NCI-H345 treated with DMSO at 0.1 percent for 48 hours (cell line): ENCODE results near the gene TDRD12.

Experiments used
- DNase-seq: peaks from one replicate; lab custom pipeline; 2025; ENCODE audit not compliant: unreplicated experiment; lab: John Stamatoyannopoulos, UW

TDRD12 gene

GRCh38 chr19:32719611-32720059 is at the start of gene TDRD12:
Gene TDRD12, plus strand, starts transcription at chr19:32719767. Its CDS starts 306 bp downstream, at chr19:32720073.
- DNase-seq: no peak

- DNase-seq: no peak
These were observed 47.5 kb upstream of the TDRD12 start for GRCh38 chr19:32671883-32672593.

- DNase-seq: no peak
These were observed 46.7 kb upstream of the TDRD12 start for GRCh38 chr19:32672841-32673240.

GRCh38 chr19:32673573-32673972 is 46.0 kb upstream of the TDRD12 start:
- no peak for DNase-seq

- DNase-seq: no peak
These were observed 45.2 kb upstream of the TDRD12 start for GRCh38 chr19:32674153-32674930.

GRCh38 chr19:32674931-32675719 is 44.4 kb upstream of the TDRD12 start, which contains the start of gene ANKRD27:
Gene ANKRD27, minus strand, starts transcription at chr19:32675180. Its CDS starts 16,165 bp downstream, at chr19:32659015.
- DNase-seq: peak; percentile 100

GRCh38 chr19:32675720-32676185 is 43.8 kb upstream of the TDRD12 start, which contains the start of gene RGS9BP:
Gene RGS9BP, plus strand, starts transcription at chr19:32675848. Its CDS starts 416 bp downstream, at chr19:32676264.
- DNase-seq: peak; percentile 84

- peak; percentile 44 for DNase-seq
These were observed 43.2 kb upstream of the TDRD12 start for GRCh38 chr19:32676186-32676894.

GRCh38 chr19:32676895-32677359 is 42.6 kb upstream of the TDRD12 start:
- DNase-seq: no peak

GRCh38 chr19:32677657-32678056 is 41.9 kb upstream of the TDRD12 start:
- no peak for DNase-seq

- DNase-seq: no peak
These were observed 38.6 kb upstream of the TDRD12 start for GRCh38 chr19:32680986-32681385.

- DNase-seq: no peak
These were observed 37.2 kb upstream of the TDRD12 start for GRCh38 chr19:32682317-32682716.

- DNase-seq: no peak
These were observed 32.6 kb upstream of the TDRD12 start for GRCh38 chr19:32686847-32687475.

- DNase-seq: no peak
These were observed 31.9 kb upstream of the TDRD12 start for GRCh38 chr19:32687681-32688080.

GRCh38 chr19:32688311-32688710 is 31.3 kb upstream of the TDRD12 start:
- DNase-seq: no peak

GRCh38 chr19:32691291-32691951 is 28.1 kb upstream of the TDRD12 start, which contains the start of gene NUDT19:
Gene NUDT19, plus strand, starts transcription at chr19:32691821. Its CDS starts 140 bp downstream, at chr19:32691961.
- DNase-seq: peak; percentile 96

GRCh38 chr19:32691952-32692726 is 27.4 kb upstream of the TDRD12 start:
- DNase-seq: peak; percentile 55

- DNase-seq: no peak
These were observed 26.9 kb upstream of the TDRD12 start for GRCh38 chr19:32692727-32693061.
